Thyroid gland (tissue), 4 donors: ENCODE results near the gene CACNG5. TPM values are rescaled to one million over a fixed set of nuclear protein-coding genes. Genes with fewer than 3 reads are reported as not detected.

Experiments used
- DNase-seq, 2 donors: peaks; one replicate each; pipeline ENCODE4 v3.0.0-alpha.2; 2019
- H3K27ac ChIP-seq, 3 donors: fragments of 200-600 bp; sonication (generic); 1 replicate in 2 of 3; 2 replicates in 1 of 3; pipeline ENCODE4 v1.5.1; 2016 to 2019; ENCODE audit warnings: mild to moderate bottlenecking in 1 of 3, moderate library complexity in 1 of 3
- H3K27me3 ChIP-seq: fragments of 200-600 bp; sonication (generic); one replicate; pipeline ENCODE4 v1.5.1; 2019
- H3K36me3 ChIP-seq, 2 donors: fragments of 200-600 bp; sonication (generic); one replicate each; pipeline ENCODE4 v1.5.1; 2016 to 2019
- H3K4me1 ChIP-seq, 2 donors: fragments of 200-600 bp; sonication (generic); one replicate each; pipeline ENCODE4 v1.5.1; 2017 to 2019
- H3K4me3 ChIP-seq, 3 donors: fragments of 200-600 bp; sonication (generic); replicated peaks in 1 of 3; 1 replicate in 2 of 3; 2 replicates in 1 of 3; pipeline ENCODE4 v1.5.1; 2016; ENCODE audit warnings: mild to moderate bottlenecking in 1 of 3
- H3K9me3 ChIP-seq: fragments of 200-600 bp; sonication (generic); one replicate; pipeline ENCODE4 v1.5.1; 2017
- POLR2A ChIP-seq, 2 donors: fragments of 450-650 bp; IDR thresholded peaks; one replicate each; pipeline ENCODE4 v1.6.1; 2017; ENCODE audit warnings: antibody characterized with exemption in 2 of 2, mild to moderate bottlenecking in 2 of 2, moderate library complexity in 1 of 2
- WGBS, 2 donors: methylation state at CpG; one replicate each; pipeline ENCODE4 v1.1.5; 2017; 5-methylcytosine and 5-hydroxymethylcytosine counted together
- intact Hi-C: fragments of 100-400 bp; cut with DNase I; formaldehyde crosslinking; loops from one replicate; pipeline ENCODE4 v1.15.1; 2023
- total RNA-seq, 4 donors: library from RNA; depleted of rRNA; stranded (reverse); fragments of >200 nt; gene quantifications; one replicate each; pipeline ENCODE4 v1.2.3, GENCODE V29; 2016
- TF ChIP-seq, protein P1 (sequence below), 6 experiments: fragments of 200-600 bp in 3 of 6; fragments of 450-650 bp in 3 of 6; sonication (generic) in 3 of 6; IDR thresholded peaks; one replicate each; pipeline ENCODE4 v1.5.1; 2016 to 2019; ENCODE audit warnings: antibody characterized with exemption in 6 of 6, mild to moderate bottlenecking in 2 of 6, inconsistent platforms in 1 of 6, moderate library complexity in 1 of 6

CACNG5 gene
- total RNA-seq, 4 donors from 2014 or later = not detected

DNA sequence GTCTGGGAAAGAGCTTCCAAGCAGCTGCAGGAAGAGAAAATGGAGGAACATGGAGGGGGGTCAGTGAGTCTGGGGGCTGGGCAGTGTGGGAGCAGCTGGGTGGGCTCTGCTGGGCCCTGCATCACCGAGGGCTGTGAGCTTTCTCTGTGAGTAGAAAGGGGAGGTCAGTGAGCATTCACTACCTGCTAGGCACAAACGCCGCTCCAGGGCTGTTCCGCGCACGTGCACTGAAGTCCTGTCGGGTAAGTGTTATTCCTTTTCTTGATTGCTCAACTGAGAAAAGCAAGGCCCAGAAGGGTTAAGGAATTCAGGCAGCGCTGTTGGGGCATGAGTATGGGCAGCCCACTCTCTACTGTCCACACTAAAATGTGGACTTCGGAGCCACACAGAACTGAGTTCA is 4.7 kb downstream of the CACNG5 start:
- WGBS, 2 donors = 81 to 90% methylated on average over 9 of the region's 9 CpGs
- TF ChIP-seq, protein P1, sequence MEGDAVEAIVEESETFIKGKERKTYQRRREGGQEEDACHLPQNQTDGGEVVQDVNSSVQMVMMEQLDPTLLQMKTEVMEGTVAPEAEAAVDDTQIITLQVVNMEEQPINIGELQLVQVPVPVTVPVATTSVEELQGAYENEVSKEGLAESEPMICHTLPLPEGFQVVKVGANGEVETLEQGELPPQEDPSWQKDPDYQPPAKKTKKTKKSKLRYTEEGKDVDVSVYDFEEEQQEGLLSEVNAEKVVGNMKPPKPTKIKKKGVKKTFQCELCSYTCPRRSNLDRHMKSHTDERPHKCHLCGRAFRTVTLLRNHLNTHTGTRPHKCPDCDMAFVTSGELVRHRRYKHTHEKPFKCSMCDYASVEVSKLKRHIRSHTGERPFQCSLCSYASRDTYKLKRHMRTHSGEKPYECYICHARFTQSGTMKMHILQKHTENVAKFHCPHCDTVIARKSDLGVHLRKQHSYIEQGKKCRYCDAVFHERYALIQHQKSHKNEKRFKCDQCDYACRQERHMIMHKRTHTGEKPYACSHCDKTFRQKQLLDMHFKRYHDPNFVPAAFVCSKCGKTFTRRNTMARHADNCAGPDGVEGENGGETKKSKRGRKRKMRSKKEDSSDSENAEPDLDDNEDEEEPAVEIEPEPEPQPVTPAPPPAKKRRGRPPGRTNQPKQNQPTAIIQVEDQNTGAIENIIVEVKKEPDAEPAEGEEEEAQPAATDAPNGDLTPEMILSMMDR (IDR thresholded peaks at IDR 0.05) = no peak
- no peak for TF ChIP-seq POLR2A (IDR thresholded peaks at IDR 0.05)
- Histone ChIP-seq H3K36me3 (no peaks in the 10 kb centered on the region), H3K27ac (no peak overlapping the region), H3K4me1 (peaks cover 0 to 4% of the 10 kb centered on the region in 2 donors), H3K4me3 (no peak overlapping the region), H3K9me3 (no peaks in the 10 kb centered on the region), H3K27me3 (no peaks in the 10 kb centered on the region)
- intact Hi-C loops = no loop called here
- DNase-seq = no peak

DNA sequence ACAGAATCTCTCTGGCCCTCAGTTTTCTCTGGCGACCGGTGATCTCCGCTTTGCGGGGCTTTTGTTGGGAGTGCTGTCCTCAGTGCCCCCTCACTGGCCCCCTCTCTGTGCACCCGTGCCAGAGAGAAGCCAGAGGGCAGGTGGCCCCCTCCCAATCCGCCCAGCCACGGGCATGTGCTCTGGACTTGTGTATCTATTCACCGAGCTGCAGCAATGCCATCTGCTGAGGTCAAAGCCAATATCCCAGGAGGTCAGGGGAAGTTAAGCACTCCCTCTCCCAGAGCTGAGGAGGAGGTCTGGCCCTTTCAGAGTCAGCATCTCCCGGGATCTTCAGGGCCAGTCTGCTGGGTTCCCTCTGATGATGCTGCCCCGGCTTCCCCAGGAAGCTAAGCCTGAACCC is 5.1 kb downstream of the CACNG5 start:
- H3K9me3 ChIP-seq = no peaks in the 10 kb centered on the region

DNA sequence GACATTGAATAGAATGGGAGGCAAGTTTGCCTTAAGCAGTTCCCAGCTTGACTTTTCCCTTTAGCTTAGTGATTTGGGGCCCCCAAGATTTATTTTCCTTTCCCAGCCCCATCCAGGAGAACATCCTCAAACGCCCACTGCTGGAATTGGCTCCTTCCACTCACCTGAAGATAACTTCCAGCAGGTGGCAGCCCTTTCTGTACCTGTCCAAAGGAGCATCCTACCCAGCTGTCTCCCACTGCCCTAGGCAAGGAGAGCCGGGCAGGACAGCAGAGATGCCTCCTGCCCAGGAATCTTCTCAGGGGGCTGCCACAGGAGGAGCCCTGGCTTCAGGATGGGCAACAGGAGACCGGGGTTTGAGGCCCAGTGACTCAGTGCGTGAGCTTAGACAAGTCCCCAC is 6.4 kb downstream of the CACNG5 start:
- Histone ChIP-seq H3K27ac (no peak overlapping the region), H3K36me3 (no peaks in the 10 kb centered on the region), H3K4me3 (no peak overlapping the region), H3K4me1 (no peaks in the 10 kb centered on the region), H3K9me3 (no peaks in the 10 kb centered on the region), H3K27me3 (no peaks in the 10 kb centered on the region)
- 44 to 67% methylated on average over 4 of the region's 4 CpGs for WGBS, 2 donors
- no peak for TF ChIP-seq POLR2A (IDR thresholded peaks at IDR 0.05)
- TF ChIP-seq, protein P1 (IDR thresholded peaks at IDR 0.05) = no peak
- DNase-seq = no peak
- intact Hi-C loops = no loop called here

More for the DNA sequence above, 5.1 kb downstream of the CACNG5 start:
- H3K4me3 ChIP-seq = no peak overlapping the region
- intact Hi-C loops = no loop called here
- DNase-seq = no peak
- H3K27ac ChIP-seq = no peak overlapping the region
- WGBS, 2 donors = 82 to 83% methylated on average over 8 to 9 of the region's 10 CpGs
- H3K4me1 ChIP-seq = no peaks in the 10 kb centered on the region
- TF ChIP-seq, protein P1 (IDR thresholded peaks at IDR 0.05) = no peak
- TF ChIP-seq POLR2A (IDR thresholded peaks at IDR 0.05) = no peak
- H3K36me3 ChIP-seq = no peaks in the 10 kb centered on the region
- no peaks in the 10 kb centered on the region for H3K27me3 ChIP-seq

DNA sequence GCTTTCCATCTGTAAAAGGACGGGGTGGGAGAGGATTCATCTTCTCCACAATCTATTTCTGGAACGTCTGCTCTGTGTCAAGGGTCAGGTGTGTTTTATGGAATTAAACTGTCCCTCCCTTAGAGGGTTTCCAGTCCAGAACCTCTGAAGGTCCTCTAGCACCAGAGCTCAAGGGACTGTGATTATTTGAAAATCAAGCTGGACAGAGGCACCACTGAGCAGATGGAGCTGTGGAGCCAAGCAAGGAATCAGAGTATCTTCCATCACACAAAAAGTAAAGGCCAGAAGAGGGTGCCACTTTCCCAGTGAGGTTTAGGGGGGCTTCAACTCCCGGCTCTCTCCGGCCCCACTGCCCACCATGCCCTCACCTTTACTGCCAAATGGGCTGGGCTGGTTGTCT is 6.8 kb downstream of the CACNG5 start:
- H3K36me3 ChIP-seq = no peaks in the 10 kb centered on the region
- H3K4me1 ChIP-seq = no peaks in the 10 kb centered on the region
- no peaks in the 10 kb centered on the region for H3K27me3 ChIP-seq
- no peak overlapping the region for H3K4me3 ChIP-seq
- no peak overlapping the region for H3K27ac ChIP-seq
- no peak for TF ChIP-seq POLR2A (IDR thresholded peaks at IDR 0.05)
- TF ChIP-seq, protein P1 (IDR thresholded peaks at IDR 0.05) = no peak
- 76 to 81% methylated on average over 3 to 4 of the region's 4 CpGs for WGBS, 2 donors
- intact Hi-C loops = no loop called here
- no peaks in the 10 kb centered on the region for H3K9me3 ChIP-seq
- DNase-seq = no peak

DNA sequence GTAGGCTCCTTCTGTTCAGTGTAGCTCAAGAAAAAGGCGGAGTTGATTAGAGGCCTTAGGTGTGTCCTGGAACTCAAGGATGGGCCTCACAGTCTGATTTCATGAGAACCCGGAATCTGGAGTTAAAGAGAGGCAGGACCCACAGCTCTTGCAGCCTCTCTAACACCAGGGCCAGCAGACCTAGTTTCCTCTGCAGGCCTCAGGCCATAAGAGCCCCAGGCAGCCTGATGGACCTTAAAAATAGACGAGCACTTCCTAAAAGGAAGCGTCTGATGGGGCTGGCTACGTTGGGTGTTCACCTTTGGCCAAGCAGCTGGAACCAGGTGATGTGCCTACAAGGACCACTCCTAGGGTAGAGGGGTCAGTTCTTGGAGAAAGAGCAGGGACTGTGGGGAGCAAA is 7.6 kb downstream of the CACNG5 start:
- 77 to 85% methylated on average over 5 of the region's 5 CpGs for WGBS, 2 donors
- Histone ChIP-seq H3K9me3 (no peaks in the 10 kb centered on the region), H3K27ac (no peak overlapping the region), H3K4me3 (no peak overlapping the region), H3K4me1 (no peaks in the 10 kb centered on the region), H3K36me3 (no peaks in the 10 kb centered on the region), H3K27me3 (no peaks in the 10 kb centered on the region)
- TF ChIP-seq, protein P1 (IDR thresholded peaks at IDR 0.05) = no peak
- TF ChIP-seq POLR2A (IDR thresholded peaks at IDR 0.05) = no peak
- intact Hi-C loops = no loop called here
- no peak for DNase-seq
